AG08395 (cell line): ENCODE data around the gene CHN2.

Source experiments
- DNase-seq: peaks from one replicate; pipeline ENCODE4 v3.0.0; 2012; ENCODE audit warnings: mixed read lengths, low spot score

Gene CHN2

DNA sequence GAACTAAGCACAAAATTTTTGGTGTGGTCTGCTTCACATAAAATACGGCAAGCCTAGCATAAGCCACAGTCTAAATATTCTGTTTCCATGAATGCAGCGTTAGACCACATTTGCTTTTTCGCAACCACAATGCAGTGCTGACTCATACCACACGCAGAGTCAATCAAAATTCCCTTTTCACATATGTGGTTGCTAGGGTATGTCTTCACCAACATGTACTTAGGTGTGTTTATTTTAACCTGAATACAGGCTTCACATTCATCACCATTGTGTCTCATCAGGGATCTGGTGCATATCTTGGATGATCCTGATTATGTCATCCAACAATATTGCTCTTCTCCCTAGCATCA lies 90.8 kb downstream of the CHN2 start:
- peak; percentile 78 for DNase-seq

GRCh38 chr7:29285861-29286260 lies 91.3 kb downstream of the CHN2 start:
- DNase-seq, result no peak

DNA sequence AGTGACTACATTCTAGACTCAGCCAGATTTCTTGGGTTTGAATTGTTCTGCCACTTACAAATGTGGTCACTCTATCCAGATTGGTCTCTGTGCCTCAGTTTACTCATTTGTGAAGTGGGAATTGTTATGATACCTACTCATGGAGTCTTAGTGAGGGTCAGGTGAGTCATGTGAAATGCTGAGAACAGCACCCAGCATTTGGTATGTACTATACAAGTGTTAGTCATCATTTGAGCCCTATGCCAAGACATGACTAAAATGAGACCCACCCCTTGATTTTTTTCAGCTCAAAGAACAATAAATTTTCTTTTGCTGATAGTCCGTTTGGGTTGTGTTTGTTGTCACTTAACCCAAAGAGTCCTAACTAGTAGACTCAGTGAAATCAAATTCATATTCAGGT lies 92.8 kb downstream of the CHN2 start:
- DNase-seq, result peak; percentile 70

DNA sequence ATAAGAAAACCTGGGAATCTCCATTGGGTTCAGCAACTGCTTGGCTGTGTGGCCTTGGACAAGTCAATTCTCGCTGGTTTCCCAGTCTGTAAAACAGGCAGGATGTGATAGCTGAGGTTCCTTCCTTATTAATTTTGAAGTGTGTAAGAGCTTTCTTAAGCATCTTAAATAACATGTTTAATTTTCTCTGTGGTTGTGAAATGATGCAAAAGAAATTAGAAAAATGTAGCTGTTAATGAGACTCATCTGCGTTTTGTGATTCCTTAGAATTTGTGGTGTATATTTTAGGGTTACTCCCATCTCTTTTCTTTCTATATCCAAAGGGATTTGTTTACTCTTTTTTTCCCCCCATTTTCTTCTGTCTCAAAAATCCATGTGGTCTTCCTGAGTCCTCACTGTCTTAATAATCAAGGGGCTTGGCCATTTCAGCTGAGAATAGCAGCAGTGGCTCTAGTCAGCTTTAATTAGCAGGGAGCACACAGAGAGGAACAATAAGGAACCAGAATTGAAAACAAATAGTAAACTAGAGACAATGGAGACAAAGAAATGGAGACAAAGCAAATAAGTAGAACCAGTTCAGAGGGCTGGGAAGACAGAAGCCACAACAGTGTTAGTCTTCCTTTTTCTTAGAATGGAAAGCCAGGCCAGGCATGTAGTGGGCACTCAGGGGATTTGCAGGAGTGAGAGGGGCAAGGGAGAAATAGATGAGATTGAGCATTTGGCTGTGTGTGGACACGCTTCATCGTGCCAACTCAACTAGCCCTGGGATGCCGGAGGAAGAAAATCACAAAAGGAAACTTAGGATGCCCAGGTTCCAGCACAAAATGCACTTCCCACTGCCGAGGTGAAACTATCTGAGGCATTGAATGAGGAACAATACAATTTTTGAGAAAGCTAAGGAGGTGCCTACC lies 93.9 kb downstream of the CHN2 start:
- DNase-seq, result no peak

DNA sequence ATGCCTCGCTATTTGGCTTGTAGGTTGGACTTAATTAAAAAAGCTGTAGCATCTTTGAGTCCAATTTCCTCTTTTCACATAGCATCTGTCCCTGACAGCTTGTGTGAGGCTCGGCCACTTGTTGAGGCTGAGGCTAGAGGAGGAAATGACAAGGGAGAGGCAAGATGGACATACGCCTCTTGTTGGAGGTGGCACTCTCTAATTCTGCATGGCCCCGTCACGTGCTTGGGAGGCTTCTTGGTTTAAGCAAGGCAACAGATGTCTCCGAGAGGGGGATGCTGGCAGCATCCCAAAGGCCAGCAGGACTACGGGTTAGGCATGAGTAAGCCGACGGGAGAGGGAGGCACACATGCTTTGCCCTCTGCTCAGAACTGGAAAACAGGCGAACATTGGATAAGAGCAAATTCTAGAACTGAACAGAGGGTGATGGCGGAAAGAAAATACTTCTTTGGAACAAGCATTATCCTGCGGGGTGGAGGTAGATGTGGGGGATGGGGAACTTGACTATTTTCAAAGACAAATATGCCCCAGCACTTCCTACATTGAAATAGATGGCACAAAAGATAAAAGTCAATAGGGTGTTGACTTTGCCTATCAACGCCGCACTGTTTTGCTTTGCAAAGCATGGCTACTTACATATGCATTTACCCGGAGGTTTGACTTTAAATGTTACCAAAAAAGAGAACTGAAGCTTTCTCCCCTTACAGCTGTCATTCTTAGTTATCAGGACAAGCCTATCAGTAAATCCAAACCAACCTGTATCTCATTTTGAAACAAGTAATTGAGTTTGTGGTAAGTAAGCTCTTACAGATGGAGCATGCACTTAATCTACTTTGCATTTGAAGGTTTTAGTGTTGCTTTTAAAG lies 94.8 kb downstream of the CHN2 start:
- peak; percentile 21 for DNase-seq

GRCh38 chr7:29290829-29291228 lies 96.3 kb downstream of the CHN2 start:
- no peak for DNase-seq

DNA sequence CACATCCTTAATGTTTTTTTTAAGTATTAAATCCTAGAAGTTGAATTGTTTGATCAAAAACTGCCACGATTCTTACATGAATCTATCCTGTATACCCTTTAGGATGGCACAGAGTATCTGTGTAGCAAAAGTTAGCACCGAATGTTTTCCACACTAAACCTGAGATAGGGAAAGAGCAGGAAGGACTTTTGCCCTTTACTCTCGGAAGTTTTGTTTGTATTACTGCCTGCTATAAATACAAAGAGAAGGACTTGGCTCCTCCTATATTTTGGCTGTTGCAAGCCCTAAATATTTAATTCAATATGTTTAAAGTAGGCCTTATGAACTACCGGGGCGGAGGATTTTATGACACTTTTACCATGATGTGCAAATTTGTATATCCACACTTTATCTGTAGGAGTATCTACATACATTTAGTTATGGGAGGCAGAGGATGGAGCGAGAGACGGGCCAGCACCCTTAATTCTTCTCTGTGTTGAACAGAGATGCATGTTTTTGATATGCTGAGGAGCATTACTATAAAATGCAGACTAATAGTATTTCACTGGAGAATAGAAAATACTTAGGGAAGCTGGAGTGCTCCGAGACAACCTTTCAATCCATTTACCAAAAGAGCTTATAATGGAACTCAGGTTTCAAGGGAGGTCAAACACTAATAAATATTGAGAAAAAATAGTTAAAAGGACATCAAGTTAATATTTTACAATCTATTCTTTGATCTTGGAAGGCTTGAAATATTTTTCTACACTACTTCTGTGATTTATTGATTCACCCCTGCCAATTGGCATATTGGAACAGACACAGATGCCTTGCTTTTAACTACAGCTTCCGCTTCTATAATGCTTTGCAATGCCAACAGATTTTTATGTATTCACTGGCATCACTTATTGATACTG lies 97.4 kb downstream of the CHN2 start:
- DNase-seq, result no peak

GRCh38 chr7:29292886-29293658 lies 98.5 kb downstream of the CHN2 start:
- no peak for DNase-seq

GRCh38 chr7:29296421-29296820 lies 101.8 kb downstream of the CHN2 start:
- DNase-seq, result no peak

GRCh38 chr7:29297194-29297890 lies 102.8 kb downstream of the CHN2 start:
- DNase-seq, result no peak

GRCh38 chr7:29299086-29299485 lies 104.5 kb downstream of the CHN2 start:
- DNase-seq, result no peak

- no peak for DNase-seq
These were observed 105.5 kb downstream of the CHN2 start for GRCh38 chr7:29300026-29300480.

- DNase-seq, result no peak
These were observed 106.1 kb downstream of the CHN2 start for GRCh38 chr7:29300649-29301048.

DNA sequence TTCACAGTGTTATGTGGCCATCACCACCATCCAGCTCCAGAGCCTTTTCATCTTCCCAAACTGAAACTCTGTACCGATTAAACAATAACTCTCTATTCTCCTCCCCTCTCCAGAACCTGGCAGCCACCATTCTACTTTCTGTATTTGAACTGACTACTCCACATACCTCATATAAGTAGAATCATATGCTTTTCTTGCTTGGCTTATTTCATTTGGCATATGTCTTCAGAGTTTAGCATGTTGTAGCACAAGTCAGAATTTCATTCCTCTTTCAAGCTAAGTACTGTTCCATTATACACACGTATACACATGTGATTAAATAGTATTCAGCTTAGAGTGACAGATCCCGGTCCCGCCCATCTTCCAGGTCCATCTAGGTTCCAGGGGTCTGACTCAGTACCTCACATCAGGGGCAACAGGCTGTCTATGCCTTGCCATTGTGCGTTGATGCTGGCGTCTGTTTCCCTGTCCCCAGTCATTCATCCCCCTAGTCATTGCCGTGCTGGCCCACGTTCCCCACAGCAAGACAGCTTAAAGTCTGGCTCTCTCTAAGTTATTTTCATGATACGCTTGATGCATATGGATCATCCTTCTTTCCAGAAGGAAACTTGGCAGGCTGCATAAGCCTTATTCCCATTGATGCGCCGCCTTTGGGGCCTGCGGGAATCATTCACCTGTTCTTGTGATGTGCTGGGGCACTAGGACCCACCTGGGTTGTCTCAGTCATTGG lies 108.3 kb downstream of the CHN2 start:
- no peak for DNase-seq

- no peak for DNase-seq
These were observed 110.2 kb downstream of the CHN2 start for GRCh38 chr7:29304756-29305155.

DNA sequence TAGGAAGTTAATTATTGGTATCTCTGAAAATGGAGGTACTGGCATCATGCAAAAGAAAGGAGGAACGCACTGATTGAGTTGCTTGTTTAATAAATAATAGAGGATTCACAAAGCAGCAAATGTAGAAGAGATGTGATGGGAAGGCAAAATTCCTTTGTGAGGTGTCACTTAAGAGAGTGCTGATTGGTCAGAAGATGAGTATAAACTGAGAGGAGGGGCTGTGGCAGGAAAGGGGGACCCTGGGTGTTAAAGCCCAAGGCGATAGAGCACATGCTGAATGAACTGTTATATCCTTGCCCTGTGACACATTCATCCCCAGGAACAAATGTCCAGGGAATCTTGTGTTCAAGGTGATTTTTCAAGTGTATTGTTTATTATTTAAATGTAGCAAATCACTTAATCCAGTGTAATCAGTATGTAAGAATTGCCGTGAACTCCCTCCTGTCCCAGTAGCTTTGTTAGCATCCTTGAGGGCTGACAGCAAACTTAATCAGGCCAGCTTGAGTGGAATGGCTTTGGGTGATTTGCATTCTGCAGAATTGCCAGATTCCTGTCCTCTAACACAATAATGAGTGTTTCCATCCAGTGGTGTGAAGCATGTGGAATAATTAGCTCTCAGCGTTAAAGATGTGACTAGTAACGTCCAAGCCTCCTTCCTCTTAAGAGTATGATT lies 111.9 kb downstream of the CHN2 start:
- no peak for DNase-seq

DNA sequence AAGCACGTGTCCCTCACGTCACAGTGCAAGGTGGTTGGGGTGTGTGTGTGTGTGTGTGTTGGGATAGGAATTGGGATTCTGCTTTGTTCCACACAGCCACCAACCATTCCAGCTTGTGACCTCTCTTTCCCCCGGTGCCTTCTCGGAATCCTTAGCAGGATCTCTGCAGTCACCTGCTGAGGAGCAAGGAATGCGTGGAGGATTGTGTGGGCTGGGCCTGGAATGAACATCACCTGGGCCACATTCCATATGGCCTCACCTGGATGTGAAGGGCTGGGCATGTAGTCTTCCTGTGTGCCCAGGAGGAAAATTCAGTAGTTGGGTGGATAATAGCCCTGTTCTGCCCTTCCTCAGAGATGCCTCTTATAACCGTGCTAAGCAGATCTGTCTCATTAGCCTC lies 113.8 kb downstream of the CHN2 start:
- no peak for DNase-seq

- DNase-seq, result no peak
These were observed 114.7 kb downstream of the CHN2 start for GRCh38 chr7:29309041-29309854.
